Measurements from ENCODE around the gene SCUBE1. TPM values are rescaled to one million over a fixed set of nuclear protein-coding genes. Genes with fewer than 3 reads are reported as not detected.

SCUBE1 gene
- total and polyA plus RNA-seq, 2 experiments from 2014 or later: 0.81 to 3.2 TPM

- H3K4me3 Mint-ChIP-seq: no peak overlapping the region
- Histone ChIP-seq H3K4me3 (no peak overlapping the region), H3K4me1 (ENCODE audit: insufficient read depth) (no peaks in the 10 kb centered on the region), H3K9me2 (ENCODE audit: insufficient read depth) (no peaks in the 10 kb centered on the region), H3F3A (replicated peaks; ENCODE audit: low read depth) (no peaks in the 10 kb centered on the region), H2AFZ (no peak overlapping the region), H3K79me2 (replicated peaks; ENCODE audit: insufficient read depth) (no peaks in the 10 kb centered on the region), H3K27ac (ENCODE audit: low read depth) (no peak overlapping the region), H3K36me3 (ENCODE audit: insufficient read depth) (no peaks in the 10 kb centered on the region), H4K20me1 (replicated peaks; ENCODE audit: insufficient read depth) (no peaks in the 10 kb centered on the region), H3K27me3 (ENCODE audit: insufficient read depth) (no peaks in the 10 kb centered on the region), H3K4me2 (no peak overlapping the region)
- ATAC-seq: no peak
- no peak for DNase-seq (ENCODE audit: low spot score)
- H3K4me1 Mint-ChIP-seq: peaks cover 4% of the 10 kb centered on the region; the same call in 2 of the 3 replicates
- no peaks in the 10 kb centered on the region; the same call in 2 of the 3 replicates for H3K36me3 Mint-ChIP-seq (ENCODE audit: low read depth)
- TF ChIP-seq POLR2AphosphoS5 (IDR thresholded peaks at IDR 0.05; ENCODE audit: low read depth) (no peak), ZNF331 (CRISPR knock-in tag; IDR thresholded peaks at IDR 0.05; ENCODE audit: low read depth) (no peak), CREB1 (CRISPR knock-in tag; IDR thresholded peaks at IDR 0.05; ENCODE audit: low read depth) (no peak), NANOG (IDR thresholded peaks at IDR 0.05; ENCODE audit: borderline replicate concordance) (no peak), ZNF114 (CRISPR knock-in tag; IDR thresholded peaks at IDR 0.05) (no peak), EZH2phosphoT487 (IDR thresholded peaks at IDR 0.05; ENCODE audit: unreplicated experiment) (no peak), EZH2 (IDR thresholded peaks at IDR 0.05; ENCODE audit: low read depth, unreplicated experiment) (no peak), JUNB (IDR thresholded peaks at IDR 0.05; ENCODE audit: unreplicated experiment) (no peak), STAT1 (IDR thresholded peaks at IDR 0.05; ENCODE audit: unreplicated experiment) (no peak)
- TF ChIP-seq, protein P1, sequence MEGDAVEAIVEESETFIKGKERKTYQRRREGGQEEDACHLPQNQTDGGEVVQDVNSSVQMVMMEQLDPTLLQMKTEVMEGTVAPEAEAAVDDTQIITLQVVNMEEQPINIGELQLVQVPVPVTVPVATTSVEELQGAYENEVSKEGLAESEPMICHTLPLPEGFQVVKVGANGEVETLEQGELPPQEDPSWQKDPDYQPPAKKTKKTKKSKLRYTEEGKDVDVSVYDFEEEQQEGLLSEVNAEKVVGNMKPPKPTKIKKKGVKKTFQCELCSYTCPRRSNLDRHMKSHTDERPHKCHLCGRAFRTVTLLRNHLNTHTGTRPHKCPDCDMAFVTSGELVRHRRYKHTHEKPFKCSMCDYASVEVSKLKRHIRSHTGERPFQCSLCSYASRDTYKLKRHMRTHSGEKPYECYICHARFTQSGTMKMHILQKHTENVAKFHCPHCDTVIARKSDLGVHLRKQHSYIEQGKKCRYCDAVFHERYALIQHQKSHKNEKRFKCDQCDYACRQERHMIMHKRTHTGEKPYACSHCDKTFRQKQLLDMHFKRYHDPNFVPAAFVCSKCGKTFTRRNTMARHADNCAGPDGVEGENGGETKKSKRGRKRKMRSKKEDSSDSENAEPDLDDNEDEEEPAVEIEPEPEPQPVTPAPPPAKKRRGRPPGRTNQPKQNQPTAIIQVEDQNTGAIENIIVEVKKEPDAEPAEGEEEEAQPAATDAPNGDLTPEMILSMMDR (conservative IDR thresholded peaks at IDR 0.05; ENCODE audit: low read depth in 2 of 2): no peak
- TF ChIP-seq, protein P2, sequence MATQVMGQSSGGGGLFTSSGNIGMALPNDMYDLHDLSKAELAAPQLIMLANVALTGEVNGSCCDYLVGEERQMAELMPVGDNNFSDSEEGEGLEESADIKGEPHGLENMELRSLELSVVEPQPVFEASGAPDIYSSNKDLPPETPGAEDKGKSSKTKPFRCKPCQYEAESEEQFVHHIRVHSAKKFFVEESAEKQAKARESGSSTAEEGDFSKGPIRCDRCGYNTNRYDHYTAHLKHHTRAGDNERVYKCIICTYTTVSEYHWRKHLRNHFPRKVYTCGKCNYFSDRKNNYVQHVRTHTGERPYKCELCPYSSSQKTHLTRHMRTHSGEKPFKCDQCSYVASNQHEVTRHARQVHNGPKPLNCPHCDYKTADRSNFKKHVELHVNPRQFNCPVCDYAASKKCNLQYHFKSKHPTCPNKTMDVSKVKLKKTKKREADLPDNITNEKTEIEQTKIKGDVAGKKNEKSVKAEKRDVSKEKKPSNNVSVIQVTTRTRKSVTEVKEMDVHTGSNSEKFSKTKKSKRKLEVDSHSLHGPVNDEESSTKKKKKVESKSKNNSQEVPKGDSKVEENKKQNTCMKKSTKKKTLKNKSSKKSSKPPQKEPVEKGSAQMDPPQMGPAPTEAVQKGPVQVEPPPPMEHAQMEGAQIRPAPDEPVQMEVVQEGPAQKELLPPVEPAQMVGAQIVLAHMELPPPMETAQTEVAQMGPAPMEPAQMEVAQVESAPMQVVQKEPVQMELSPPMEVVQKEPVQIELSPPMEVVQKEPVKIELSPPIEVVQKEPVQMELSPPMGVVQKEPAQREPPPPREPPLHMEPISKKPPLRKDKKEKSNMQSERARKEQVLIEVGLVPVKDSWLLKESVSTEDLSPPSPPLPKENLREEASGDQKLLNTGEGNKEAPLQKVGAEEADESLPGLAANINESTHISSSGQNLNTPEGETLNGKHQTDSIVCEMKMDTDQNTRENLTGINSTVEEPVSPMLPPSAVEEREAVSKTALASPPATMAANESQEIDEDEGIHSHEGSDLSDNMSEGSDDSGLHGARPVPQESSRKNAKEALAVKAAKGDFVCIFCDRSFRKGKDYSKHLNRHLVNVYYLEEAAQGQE (IDR thresholded peaks at IDR 0.05; ENCODE audit: unreplicated experiment): no peak
- TF ChIP-seq, protein P3, sequence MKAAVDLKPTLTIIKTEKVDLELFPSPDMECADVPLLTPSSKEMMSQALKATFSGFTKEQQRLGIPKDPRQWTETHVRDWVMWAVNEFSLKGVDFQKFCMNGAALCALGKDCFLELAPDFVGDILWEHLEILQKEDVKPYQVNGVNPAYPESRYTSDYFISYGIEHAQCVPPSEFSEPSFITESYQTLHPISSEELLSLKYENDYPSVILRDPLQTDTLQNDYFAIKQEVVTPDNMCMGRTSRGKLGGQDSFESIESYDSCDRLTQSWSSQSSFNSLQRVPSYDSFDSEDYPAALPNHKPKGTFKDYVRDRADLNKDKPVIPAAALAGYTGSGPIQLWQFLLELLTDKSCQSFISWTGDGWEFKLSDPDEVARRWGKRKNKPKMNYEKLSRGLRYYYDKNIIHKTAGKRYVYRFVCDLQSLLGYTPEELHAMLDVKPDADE (IDR thresholded peaks at IDR 0.05): no peak
- TF ChIP-seq, protein P4, sequence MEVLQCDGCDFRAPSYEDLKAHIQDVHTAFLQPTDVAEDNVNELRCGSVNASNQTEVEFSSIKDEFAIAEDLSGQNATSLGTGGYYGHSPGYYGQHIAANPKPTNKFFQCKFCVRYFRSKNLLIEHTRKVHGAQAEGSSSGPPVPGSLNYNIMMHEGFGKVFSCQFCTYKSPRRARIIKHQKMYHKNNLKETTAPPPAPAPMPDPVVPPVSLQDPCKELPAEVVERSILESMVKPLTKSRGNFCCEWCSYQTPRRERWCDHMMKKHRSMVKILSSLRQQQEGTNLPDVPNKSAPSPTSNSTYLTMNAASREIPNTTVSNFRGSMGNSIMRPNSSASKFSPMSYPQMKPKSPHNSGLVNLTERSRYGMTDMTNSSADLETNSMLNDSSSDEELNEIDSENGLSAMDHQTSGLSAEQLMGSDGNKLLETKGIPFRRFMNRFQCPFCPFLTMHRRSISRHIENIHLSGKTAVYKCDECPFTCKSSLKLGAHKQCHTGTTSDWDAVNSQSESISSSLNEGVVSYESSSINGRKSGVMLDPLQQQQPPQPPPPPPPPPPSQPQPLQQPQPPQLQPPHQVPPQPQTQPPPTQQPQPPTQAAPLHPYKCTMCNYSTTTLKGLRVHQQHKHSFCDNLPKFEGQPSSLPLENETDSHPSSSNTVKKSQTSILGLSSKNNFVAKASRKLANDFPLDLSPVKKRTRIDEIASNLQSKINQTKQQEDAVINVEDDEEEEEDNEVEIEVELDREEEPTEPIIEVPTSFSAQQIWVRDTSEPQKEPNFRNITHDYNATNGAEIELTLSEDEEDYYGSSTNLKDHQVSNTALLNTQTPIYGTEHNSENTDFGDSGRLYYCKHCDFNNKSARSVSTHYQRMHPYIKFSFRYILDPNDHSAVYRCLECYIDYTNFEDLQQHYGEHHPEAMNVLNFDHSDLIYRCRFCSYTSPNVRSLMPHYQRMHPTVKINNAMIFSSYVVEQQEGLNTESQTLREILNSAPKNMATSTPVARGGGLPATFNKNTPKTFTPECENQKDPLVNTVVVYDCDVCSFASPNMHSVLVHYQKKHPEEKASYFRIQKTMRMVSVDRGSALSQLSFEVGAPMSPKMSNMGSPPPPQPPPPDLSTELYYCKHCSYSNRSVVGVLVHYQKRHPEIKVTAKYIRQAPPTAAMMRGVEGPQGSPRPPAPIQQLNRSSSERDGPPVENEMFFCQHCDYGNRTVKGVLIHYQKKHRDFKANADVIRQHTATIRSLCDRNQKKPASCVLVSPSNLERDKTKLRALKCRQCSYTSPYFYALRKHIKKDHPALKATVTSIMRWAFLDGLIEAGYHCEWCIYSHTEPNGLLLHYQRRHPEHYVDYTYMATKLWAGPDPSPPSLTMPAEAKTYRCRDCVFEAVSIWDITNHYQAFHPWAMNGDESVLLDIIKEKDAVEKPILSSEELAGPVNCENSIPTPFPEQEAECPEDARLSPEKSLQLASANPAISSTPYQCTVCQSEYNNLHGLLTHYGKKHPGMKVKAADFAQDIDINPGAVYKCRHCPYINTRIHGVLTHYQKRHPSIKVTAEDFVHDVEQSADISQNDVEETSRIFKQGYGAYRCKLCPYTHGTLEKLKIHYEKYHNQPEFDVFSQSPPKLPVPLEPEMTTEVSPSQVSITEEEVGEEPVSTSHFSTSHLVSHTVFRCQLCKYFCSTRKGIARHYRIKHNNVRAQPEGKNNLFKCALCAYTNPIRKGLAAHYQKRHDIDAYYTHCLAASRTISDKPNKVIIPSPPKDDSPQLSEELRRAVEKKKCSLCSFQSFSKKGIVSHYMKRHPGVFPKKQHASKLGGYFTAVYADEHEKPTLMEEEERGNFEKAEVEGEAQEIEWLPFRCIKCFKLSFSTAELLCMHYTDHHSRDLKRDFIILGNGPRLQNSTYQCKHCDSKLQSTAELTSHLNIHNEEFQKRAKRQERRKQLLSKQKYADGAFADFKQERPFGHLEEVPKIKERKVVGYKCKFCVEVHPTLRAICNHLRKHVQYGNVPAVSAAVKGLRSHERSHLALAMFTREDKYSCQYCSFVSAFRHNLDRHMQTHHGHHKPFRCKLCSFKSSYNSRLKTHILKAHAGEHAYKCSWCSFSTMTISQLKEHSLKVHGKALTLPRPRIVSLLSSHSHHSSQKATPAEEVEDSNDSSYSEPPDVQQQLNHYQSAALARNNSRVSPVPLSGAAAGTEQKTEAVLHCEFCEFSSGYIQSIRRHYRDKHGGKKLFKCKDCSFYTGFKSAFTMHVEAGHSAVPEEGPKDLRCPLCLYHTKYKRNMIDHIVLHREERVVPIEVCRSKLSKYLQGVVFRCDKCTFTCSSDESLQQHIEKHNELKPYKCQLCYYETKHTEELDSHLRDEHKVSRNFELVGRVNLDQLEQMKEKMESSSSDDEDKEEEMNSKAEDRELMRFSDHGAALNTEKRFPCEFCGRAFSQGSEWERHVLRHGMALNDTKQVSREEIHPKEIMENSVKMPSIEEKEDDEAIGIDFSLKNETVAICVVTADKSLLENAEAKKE (CRISPR knock-in tag; IDR thresholded peaks at IDR 0.05): no peak
- no peak overlapping the region for H3K27ac Mint-ChIP-seq
- peaks cover 12% of the 10 kb centered on the region for H3K27me3 Mint-ChIP-seq (ENCODE audit: insufficient read depth, low read depth, poor library complexity)
- no peaks in the 10 kb centered on the region for H3K9me3 Mint-ChIP-seq
Measured at GRCh38 chr22:43293259-43293654, 49.9 kb downstream of the SCUBE1 start.
